ENCODE results near the gene MIS18A. TPM values are rescaled to one million over a fixed set of nuclear protein-coding genes. Genes with fewer than 3 reads are reported as not detected.
"Not testable (repeated sequence)": the region's sequence is repeated elsewhere in the genome, so short reads cannot be mapped to it uniquely, and the experiment has no call there.

The MIS18A gene
- polyA plus RNA-seq, 3 donors, result 22.5 to 24.5 (median 22.9) TPM

DNA sequence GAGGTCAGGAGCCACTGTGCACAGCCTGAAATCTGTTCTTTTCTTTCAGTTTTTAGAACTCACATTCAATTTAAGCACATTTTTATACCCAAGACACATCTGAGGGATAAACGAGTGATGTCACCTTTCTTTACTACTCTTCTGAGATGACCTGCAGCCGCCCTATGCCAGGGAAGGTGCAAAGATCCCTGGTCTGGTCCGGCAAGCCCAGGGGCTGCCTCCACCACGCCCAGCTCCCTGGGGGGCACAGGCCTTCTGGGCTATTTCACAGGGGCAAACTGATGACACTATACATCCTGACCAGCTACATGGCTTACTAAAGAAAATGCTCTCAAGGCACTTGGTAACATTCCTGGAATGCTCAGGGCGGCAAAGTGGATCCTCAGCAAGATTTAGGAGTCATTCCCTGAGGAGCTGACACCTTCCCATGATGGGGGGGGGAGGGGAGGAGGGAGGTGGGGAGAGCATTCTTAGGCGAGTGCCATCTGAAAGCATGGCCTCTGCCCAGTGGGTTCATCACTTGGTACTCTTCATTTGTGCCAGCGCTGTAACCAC, 31.1 kb upstream of the MIS18A start:
- no peak for DNase-seq

DNA sequence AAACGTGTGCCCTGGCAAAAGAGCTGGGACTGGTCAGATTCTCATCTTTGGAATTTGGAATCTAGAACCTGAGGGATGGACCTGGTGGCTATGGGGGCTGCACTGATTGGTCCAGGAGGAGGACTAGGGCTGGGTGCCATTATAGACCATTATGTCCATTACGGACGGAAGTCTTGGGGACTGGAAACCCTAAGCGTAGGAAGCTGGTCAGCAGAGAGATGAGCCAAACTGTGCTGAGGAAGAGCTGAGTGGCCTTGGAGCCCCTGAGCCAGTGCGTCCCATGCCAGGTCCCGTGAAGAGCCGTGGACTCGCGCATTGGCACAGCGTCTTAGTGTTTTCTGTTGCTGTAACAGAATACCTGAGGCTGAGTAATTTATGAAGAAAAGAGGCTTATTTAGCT, 29.8 kb upstream of the MIS18A start:
- DNase-seq, result no peak

DNA sequence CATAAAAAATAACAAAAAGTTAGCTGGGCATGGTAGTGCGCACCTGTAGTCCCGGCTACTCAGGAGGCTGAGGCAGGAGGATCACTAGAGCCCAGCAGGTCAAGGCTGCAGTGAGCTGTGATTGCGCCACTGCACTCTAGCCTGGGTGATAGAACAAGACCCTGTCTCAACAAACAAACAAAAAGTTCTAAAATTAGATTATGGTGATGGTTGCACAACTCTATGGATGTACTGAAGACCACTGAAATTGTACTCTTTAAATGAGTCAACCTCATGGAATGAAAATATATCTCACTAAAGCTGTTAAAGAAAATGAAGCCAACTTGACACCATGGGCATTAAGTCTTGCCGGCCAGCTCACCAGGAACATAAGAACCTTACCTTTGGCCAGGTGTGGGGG, 28.9 kb upstream of the MIS18A start:
- DNase-seq, result no peak

DNA sequence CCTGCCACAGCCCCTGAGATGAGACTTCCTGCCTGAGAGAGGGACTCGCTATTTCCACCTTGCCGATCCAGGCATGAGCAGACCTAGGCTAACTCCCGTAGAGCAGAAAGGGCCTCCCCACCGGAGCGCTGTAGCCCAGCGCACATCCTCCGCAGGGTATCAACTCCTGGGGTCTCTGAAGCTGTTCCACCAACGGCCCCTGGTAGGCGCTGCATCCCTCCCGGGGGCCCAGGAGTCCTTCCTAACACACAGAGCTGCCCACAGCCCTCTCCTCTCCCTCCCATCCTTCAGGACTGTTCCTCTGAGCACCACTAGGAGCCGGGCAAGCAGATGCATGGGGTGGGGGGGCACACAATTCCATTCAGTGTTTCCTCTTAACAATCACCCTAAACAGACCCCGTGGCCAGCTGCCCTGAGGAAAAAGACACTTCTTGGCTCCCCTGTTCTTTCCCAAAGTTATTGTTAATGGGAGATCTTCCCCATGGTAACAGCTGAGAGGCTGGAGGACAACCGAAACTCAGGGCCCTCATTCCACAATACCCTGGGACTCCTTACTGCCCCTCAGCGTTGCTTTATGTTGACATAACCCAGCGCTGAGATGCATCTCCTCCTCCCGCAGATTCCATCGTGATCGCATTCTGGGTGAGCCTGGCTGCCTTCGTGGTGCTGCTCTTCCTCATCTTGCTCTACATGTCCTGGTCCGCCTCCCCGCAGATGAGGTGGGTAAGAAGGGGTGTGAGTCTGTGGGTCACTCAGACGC, 27.4 kb upstream of the MIS18A start:
- no peak for DNase-seq

DNA sequence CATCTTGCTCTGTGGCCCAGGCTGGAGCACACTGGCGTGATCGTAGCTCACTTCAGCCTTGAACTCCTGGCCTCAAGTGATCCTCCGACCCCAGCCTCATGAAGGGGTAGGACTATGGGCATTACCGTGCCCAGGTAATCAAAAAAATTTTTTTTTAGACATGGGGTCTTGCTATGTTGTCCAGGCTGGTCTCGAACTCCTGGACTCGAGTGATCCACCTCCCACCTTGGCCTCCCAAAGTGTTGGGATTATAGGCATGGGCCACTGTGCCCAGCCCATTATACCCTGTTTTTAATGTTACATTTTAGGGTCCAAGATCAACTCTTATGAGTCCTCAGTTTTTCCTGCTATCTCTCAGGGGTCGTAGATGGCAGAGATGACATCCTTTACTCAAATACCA, 26.1 kb upstream of the MIS18A start:
- DNase-seq, result no peak

DNA sequence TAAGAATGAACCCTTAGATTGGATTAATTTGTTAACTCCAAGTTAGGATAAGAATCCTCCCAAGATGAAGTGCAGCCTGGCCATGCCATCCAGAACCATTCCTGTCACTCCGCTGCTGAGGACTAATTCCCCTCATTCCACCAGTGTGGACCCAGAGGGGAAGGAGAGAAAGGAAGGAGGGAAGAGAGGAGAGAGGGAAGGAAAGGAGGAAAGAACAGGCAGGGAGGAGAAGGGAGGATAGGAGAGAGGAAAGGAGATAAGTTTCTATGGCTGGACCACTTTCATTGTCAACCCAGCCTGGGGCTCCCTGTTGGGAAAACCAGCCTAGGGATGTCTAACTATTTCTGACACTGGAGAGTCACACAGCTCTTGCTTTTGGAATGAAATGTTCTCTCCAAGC, 24.5 kb upstream of the MIS18A start:
- DNase-seq, result no peak

DNA sequence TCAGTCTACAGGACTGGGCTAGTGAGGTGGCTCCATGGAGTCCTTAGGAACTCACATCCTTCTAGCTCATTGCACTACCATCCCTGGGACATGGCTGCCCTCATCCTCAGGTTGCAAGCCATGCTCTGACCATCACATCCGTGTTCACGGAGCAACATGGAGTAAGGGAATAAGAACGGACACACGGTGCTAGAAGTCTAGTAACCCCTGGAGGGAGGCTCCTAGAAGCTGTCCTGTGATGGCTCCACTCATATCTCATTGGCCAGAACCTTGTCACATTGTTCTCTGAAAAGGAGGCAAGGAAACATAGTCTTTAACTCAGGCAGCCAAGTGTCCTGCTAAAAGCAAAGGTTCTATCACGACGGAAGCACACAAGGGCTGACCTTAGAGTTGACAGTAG, 23.7 kb upstream of the MIS18A start:
- DNase-seq, result no peak

DNA sequence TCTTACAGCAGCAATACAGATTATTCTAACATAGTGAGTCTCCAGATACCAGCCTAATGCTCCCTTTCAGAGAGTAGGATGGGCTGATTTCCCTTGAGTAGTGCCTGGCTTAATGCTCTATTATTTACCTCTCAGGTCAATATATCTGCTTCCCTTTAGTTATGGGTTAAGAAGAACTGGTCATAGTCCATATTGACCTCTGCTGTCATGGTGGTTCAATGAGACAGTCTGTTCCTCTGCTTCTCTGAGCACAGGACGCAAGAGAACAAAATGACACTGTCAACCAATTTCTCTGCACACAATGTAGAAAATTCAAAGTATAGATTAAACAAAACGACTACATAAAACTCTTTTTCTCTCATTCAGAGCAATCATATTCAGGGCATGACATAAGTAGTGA, 22.7 kb upstream of the MIS18A start:
- DNase-seq, result no peak

DNA sequence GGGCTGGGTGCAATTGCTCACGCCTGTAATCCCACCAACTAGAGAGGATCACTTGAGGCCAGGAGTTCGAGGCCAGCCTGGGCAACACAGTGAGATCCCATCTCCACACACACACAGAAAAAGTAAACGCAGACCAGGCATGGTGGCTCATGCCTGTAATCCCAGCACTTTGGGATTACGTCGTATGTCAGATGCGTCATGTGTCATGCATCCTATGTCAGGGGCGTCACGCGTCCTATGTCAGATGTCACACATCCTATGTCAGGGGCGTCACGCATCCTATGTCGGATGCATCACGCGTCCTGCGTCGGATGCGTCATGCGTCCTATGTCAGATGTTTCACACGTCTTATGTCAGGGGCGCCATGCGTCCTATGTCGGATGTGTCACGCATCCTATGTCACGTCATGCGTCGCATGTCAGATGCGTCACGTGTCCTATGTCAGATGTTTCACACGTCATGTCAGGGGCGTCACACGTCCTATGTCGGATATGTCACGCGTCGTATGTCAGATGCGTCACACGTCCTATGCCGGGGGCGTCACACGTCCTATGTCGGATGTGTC, 21.4 kb upstream of the MIS18A start:
- DNase-seq, result no peak

DNA sequence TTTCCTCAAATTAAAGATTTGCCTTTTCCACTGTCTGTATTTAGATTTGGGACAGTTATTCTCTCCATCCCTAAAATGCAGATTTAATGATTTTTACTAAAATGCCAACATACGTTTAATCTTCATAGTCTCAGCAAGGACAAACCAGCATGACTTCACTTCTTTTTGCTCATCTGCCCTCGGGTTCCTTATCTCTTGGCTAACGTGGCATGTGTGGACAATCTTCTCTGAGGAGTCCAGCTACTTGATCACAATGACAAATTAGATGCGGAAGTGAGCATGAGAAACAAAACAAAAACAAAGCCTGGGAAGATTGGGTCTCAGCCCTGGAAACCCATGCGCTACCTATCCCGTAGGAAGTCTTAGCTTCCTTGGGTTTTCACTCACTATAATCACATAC, 20.8 kb upstream of the MIS18A start:
- DNase-seq, result no peak

DNA sequence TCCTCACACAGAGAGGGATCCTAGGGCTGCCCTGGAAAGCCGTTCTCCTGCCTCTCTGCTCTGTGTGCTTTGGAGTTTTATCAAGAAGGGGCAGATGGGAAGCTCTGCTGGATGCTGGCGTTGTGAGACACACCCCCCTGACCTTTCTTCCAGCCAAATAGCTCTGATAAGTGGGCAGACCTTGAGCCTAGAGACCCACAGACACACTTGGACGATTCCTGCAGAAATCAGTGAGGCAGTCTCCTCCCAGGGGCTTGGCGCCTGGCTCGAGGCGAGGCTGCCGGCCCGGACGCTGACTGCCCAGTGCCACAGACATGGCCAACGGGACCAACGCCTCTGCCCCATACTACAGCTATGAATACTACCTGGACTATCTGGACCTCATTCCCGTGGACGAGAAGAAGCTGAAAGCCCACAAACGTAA, 19.8 kb upstream of the MIS18A start, which contains the start of gene MRAP:
Gene MRAP, plus strand, starts transcription at position 198 of the 424 bp plus-strand sequence. Its CDS starts 117 bp downstream, at position 315.
- no peak for DNase-seq

DNA sequence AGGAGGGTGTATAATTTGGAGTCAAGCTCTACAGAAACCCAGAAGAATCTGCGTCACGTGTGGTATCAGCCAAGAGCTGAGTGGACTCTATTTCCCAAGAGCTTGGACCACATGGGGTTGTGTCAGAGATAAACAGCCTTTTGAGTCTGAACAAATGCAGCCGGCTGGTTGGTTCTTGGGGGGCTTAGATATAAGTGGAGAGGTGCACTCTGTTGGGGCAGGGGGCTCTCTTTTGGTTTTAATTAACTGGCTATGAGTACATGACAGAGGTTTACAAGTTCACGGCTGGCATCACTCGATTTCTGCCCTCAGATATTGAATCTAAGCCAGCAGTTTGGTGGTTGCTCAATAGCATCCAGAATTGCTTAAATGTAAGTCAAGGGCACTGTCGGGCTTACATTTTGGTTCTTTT, 19.3 kb upstream of the MIS18A start:
- no peak for DNase-seq

DNA sequence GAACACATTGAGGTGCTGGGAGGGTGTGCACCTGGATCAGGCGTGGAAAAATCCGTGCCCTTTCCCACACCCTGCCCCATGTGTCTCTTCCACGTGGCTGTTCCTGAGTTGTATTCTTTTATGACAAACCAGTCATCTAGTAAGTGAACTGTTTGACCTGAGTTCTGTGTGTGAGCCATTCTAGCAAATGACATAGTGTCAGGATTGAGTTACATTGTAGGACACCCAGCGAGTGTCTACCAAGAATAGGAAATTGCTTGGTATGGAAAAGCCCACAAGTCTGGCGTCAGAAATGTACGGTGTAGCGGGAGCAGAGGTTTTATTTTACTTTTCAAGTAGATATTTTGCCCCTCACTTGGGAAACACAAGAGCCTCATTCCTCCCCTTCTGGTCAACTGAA, 18.6 kb upstream of the MIS18A start:
- DNase-seq, result no peak

DNA sequence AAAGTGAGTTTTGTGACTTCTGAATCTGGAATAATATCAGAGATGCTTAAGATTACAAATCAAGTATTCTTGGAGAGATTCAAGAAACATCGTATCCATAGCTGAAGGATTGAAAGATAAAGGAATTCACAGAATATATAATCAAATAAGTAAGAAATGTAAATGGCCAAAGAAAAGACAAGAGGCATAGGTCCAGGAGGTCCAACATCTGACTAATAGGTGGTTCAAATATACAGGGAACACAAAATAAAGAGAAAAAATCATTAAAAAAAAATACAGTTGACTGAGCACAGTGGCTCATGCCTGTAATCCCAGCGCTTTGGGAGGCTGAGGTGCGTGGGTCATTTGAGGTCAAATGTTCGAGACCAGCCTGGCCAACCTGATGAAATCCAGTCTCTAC, 6.6 kb upstream of the MIS18A start:
- DNase-seq, result no peak

DNA sequence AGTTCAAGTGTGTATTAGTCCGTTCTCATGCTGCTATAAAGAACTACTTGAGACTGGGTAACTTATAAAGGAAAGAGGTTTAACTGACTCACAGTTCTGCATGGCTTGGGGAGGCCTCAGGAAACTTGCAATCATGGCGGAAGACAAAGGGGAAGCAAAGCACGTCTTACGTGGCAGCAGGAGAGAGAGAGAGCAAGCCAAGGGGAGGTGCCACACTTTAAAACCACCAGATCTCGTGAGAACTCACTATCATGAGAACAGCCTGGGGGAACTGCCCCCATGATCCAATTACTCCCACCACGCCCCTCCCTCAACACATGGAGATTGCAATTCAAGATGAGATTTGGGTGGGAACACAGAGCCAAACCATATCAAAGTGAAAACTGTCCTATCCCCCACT, 4.1 kb upstream of the MIS18A start:
- no peak for DNase-seq

DNA sequence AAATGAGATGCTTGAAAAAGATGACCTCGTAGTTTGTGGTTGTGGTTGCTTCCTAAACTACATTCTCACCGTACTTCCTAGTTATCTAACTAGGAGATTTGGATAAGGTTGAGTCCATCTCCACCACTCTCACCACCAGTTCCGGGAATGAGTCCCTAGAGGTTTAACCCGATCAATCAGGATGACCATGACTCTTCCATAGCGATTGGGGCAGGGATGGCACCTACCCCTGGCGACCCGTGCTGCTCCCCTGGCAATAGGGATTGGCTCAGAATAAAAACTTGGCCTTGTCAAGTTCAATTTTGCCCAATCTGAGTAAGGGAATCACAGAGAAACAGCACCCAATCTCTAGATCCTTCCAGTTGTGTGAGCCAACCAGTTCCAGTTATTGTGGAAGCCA, 2.7 kb upstream of the MIS18A start:
- no peak for DNase-seq

DNA sequence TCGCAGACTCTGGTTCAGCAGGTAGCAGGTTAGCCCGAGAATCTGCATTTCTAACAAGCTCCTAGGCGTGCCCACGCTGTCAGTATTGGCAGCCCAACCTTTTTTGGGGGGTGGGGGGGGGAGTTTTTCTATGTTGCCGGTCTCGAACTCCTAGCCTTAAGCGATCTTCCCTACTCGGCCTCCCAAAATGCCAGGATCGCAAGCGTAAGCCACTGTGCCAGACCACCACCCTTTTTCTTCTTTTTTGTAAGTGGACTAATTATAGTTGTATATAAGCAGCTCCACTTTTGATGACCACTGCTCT, 480 bp upstream of the MIS18A start:
- no peak for DNase-seq

DNA sequence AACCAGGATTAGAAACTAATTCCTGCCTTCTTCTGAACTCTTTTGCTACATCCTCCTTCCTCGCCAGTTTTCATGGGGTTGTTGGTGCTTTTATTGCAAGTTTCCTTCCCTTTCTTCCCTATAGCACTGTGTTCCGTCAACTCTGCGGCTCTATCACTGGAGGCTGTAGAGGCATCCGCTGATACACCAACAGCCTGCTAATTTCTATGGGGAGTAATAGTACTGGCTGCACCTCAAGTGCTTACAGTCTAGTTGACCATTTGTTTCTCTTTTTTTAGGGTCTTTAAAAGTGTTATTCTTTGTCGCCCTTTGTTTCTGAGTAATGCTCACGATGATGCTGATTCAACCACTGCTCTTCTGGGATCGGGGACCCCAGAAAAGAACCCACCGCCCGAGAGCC, 746 bp downstream of the MIS18A start:
- DNase-seq, result no peak

DNA sequence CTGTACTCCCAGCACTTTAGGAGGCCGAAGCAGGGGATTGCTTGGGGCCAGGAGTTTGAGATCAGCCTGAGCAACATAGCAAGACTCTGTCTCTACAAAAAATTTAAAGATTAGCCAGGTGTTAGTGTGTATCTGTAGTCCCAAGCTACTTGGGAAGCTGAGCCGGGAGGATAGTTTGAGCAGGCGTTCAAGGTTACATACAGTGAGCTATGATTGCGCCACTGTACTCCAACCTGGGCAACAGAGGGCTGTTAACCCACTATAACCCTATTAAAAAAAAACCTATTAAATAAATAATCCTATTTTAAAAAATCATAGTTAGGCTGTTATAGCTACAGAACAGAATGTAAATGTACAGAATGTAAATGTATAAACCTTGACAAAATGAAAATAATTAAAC, 2.2 kb downstream of the MIS18A start:
- DNase-seq, result no peak

DNA sequence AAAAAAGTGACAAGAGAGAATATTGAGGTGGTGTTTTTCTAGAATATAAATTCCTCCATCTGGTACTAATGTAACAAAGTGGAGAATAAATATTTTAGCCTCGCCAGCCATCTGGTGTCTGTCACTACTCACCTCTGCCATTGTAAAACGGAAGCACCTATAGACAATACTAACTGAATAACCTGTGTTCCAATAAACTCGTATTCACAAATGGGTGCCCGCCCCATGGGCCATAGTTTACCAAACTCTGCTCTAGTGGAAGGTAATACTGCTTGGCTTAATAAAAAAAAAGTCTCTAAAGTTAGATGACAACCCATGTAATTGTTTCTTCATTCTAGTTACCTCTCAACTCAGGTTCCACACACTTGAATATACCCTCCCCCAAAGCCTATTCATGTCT, 8.1 kb downstream of the MIS18A start:
- DNase-seq, result no peak

DNA sequence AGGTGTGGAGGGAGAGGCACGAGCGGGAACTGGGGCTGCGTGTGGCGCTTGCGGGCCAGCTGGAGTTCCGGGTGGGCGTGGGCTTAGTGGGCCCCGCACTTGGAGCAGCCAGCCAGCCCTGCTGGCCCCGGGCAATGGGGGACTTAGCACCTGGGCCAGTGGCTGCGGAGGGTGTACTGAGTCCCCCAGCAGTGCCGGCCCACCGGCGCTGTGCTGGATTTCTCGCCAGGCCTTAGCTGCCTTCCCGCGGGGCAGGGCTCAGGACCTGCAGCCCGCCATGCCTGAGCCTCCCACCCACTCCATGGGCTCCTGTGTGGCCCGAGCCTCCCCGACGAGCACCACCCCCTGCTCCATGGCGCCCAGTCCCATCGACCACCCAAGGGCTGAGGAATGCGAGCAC, 13.5 kb downstream of the MIS18A start:
- not testable (repeated sequence) for DNase-seq

DNA sequence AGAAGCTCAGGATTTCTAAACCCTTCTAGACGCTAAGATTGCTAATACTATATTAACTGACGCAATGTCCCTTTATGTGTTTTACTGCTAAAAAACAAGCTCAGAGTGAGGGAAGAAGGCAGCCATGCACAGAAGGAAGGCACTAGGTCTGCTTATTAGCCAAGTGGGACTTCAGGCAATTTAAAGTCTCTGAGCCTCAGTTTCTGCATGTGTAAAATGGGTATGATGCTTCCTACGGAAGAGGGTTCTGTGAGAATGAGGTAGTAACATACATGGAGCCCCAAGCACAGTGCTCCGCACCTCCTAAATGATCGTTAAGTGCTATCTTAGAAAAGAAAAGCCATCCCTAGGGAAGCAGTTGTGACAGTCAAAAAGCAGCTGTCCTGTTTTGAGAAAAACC, 16.9 kb downstream of the MIS18A start:
- no peak for DNase-seq

DNA sequence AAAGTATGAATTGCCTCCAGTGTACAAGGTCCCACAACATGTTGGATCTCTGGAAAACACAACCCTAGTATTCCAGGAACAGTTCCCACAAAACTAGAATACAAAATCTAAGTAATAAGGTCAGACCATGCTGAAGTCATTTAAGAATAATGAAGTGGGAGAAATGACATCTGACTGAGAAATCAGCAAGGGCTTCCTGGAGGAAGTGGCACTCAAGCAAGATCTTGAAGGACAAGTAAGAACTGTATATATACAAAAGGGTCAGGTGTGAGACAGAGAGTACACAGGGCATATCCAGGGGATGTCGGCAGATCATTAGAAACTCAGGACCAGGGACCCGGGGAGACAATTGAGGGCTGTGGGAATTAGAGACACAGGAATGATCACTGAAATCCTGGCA, 18.7 kb downstream of the MIS18A start:
- DNase-seq, result no peak

DNA sequence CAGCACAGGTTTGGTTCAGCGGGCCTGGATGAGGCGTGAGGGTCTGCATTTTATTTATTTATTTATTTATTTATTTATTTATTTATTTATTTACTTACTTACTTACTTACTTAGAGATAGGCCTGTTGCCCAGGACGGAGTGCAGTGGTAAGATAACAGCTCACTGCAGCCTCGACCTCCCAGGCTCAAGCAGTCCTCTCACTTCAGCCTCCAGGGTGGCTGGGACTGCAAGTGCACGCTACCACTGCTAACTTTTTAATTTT, 20.1 kb downstream of the MIS18A start:
- not testable (repeated sequence) for DNase-seq

All from renal pelvis (tissue), 4 donors.